ENCODE results near the gene PDE1A.

Gene PDE1A

GRCh38 chr2:182267971-182268370 is 158.9 kb downstream of the PDE1A start:
- H3K4me3 ChIP-seq (ENCODE audit: low read depth, low read length), result no peak overlapping the region
- no peak overlapping the region for H3K4me2 ChIP-seq (ENCODE audit: low read length)
- H2AFZ ChIP-seq, result no peak overlapping the region
- no peaks in the 10 kb centered on the region for H3K79me2 ChIP-seq
- no peak for TF ChIP-seq CTCF (IDR thresholded peaks at IDR 0.05)
- H3K9me3 ChIP-seq (ENCODE audit: control insufficient read depth, low read length), result no peaks in the 10 kb centered on the region
- H3K4me1 ChIP-seq, result no peaks in the 10 kb centered on the region
- H3K27ac ChIP-seq, result no peak overlapping the region
- H3K36me3 ChIP-seq (ENCODE audit: control insufficient read depth, insufficient read depth, low read length), result no peaks in the 10 kb centered on the region
- no peaks in the 10 kb centered on the region for H3K27me3 ChIP-seq (ENCODE audit: control insufficient read depth, insufficient read depth, low read length)
- H3K9ac ChIP-seq, result no peak overlapping the region

GRCh38 chr2:182266909-182267308 is 159.9 kb downstream of the PDE1A start:
- Histone ChIP-seq H3K36me3 (ENCODE audit: control insufficient read depth, insufficient read depth, low read length) (no peaks in the 10 kb centered on the region), H3K9me3 (ENCODE audit: control insufficient read depth, low read length) (no peaks in the 10 kb centered on the region), H3K79me2 (no peaks in the 10 kb centered on the region), H2AFZ (no peak overlapping the region), H3K4me1 (no peaks in the 10 kb centered on the region), H3K4me2 (ENCODE audit: low read length) (no peak overlapping the region), H3K9ac (no peak overlapping the region), H3K27me3 (ENCODE audit: control insufficient read depth, insufficient read depth, low read length) (no peaks in the 10 kb centered on the region), H3K4me3 (ENCODE audit: low read depth, low read length) (no peak overlapping the region), H3K27ac (no peak overlapping the region)
- TF ChIP-seq CTCF (IDR thresholded peaks at IDR 0.05), result no peak

- H3K4me2 ChIP-seq (ENCODE audit: low read length), result no peak overlapping the region
- H3K9me3 ChIP-seq (ENCODE audit: control insufficient read depth, low read length), result no peaks in the 10 kb centered on the region
- no peak for TF ChIP-seq CTCF (IDR thresholded peaks at IDR 0.05)
- H3K4me1 ChIP-seq, result no peaks in the 10 kb centered on the region
- no peak overlapping the region for H3K4me3 ChIP-seq (ENCODE audit: low read depth, low read length)
- no peak overlapping the region for H3K27ac ChIP-seq
- H3K79me2 ChIP-seq, result no peaks in the 10 kb centered on the region
- H3K9ac ChIP-seq, result no peak overlapping the region
- H2AFZ ChIP-seq, result no peak overlapping the region
- H3K27me3 ChIP-seq (ENCODE audit: control insufficient read depth, insufficient read depth, low read length), result no peaks in the 10 kb centered on the region
- H3K36me3 ChIP-seq (ENCODE audit: control insufficient read depth, insufficient read depth, low read length), result no peaks in the 10 kb centered on the region
These were observed 161.1 kb downstream of the PDE1A start for GRCh38 chr2:182265718-182266117.

- Histone ChIP-seq H3K9me3 (ENCODE audit: control insufficient read depth, low read length) (no peaks in the 10 kb centered on the region), H2AFZ (no peak overlapping the region), H3K9ac (no peak overlapping the region), H3K27me3 (ENCODE audit: control insufficient read depth, insufficient read depth, low read length) (no peaks in the 10 kb centered on the region), H3K79me2 (no peaks in the 10 kb centered on the region), H3K4me2 (ENCODE audit: low read length) (no peak overlapping the region), H3K4me1 (no peaks in the 10 kb centered on the region), H3K27ac (no peak overlapping the region), H3K4me3 (ENCODE audit: low read depth, low read length) (no peak overlapping the region), H3K36me3 (ENCODE audit: control insufficient read depth, insufficient read depth, low read length) (no peaks in the 10 kb centered on the region)
- TF ChIP-seq CTCF (IDR thresholded peaks at IDR 0.05), result no peak
These were observed 164.9 kb downstream of the PDE1A start for GRCh38 chr2:182261860-182262387.

- no peak overlapping the region for H2AFZ ChIP-seq
- H3K9me3 ChIP-seq (ENCODE audit: control insufficient read depth, low read length), result no peaks in the 10 kb centered on the region
- H3K36me3 ChIP-seq (ENCODE audit: control insufficient read depth, insufficient read depth, low read length), result no peaks in the 10 kb centered on the region
- no peak overlapping the region for H3K27ac ChIP-seq
- H3K4me3 ChIP-seq (ENCODE audit: low read depth, low read length), result no peak overlapping the region
- H3K9ac ChIP-seq, result no peak overlapping the region
- H3K79me2 ChIP-seq, result no peaks in the 10 kb centered on the region
- no peaks in the 10 kb centered on the region for H3K4me1 ChIP-seq
- TF ChIP-seq CTCF (IDR thresholded peaks at IDR 0.05), result no peak
- no peak overlapping the region for H3K4me2 ChIP-seq (ENCODE audit: low read length)
- no peaks in the 10 kb centered on the region for H3K27me3 ChIP-seq (ENCODE audit: control insufficient read depth, insufficient read depth, low read length)
These were observed 167.1 kb downstream of the PDE1A start for GRCh38 chr2:182259629-182260150.

Measured in parathyroid adenoma (tissue), 2 donors.